Upper lobe of right lung (tissue), 1 donor: ENCODE data around the gene ADAMTS3. TPM values are rescaled to one million over a fixed set of nuclear protein-coding genes. Genes with fewer than 3 reads are reported as not detected.

Experiments
- ATAC-seq: fragments of 200-7000 bp; cut with Tn5 transposase; one replicate; pipeline ENCODE4 v1.9.1; 2020; ENCODE audit warnings: mild to moderate bottlenecking, moderate library complexity
- DNase-seq: peaks from one replicate; pipeline ENCODE4 v3.0.0-alpha.2; 2020
- H3K27ac ChIP-seq: fragments of 200-600 bp; one replicate; pipeline ENCODE4 v1.8.0; 2022
- H3K27me3 ChIP-seq: fragments of 200-600 bp; one replicate; pipeline ENCODE4 v1.8.0; 2022; ENCODE audit warnings: mild to moderate bottlenecking
- H3K36me3 ChIP-seq: fragments of 200-600 bp; one replicate; pipeline ENCODE4 v1.8.0; 2022
- H3K4me1 ChIP-seq: fragments of 200-600 bp; one replicate; pipeline ENCODE4 v1.8.0; 2022
- H3K4me3 ChIP-seq: fragments of 200-600 bp; one replicate; pipeline ENCODE4 v1.8.0; 2022; ENCODE audit warnings: mild to moderate bottlenecking
- H3K9me3 ChIP-seq: fragments of 200-600 bp; one replicate; pipeline ENCODE4 v1.8.0; 2022
- CTCF ChIP-seq: fragments of 200-600 bp; IDR thresholded peaks from one replicate; pipeline ENCODE4 v1.8.0; 2022; ENCODE audit warnings: antibody characterized with exemption
- intact Hi-C: fragments of 100-400 bp; cut with DNase I; formaldehyde crosslinking; loops from one replicate; pipeline ENCODE4 v1.11.0; 2022
- total RNA-seq: library from RNA; stranded (reverse); fragmentation: NEBNext Ultra II Directional; extraction: Animal tissue kit (Norgen Biotek cat#: 25700); gene quantifications from one replicate; pipeline ENCODE4 v1.2.1, GENCODE V29; 2021
- donor health status: DM: no; HTN: yes; CAD: no; lungs with severe emphysema.

Gene ADAMTS3
- total RNA-seq, 1 donor from 2014 or later = 3.6 TPM

GRCh38 chr4:72374159-72374558 lies 194.9 kb downstream of the ADAMTS3 start:
- no peak for TF ChIP-seq CTCF
- Histone ChIP-seq H3K36me3 (no peaks in the 10 kb centered on the region), H3K27ac (no peak overlapping the region), H3K4me3 (no peak overlapping the region), H3K4me1 (no peaks in the 10 kb centered on the region), H3K9me3 (no peaks in the 10 kb centered on the region), H3K27me3 (no peaks in the 10 kb centered on the region)
- no peak for ATAC-seq
- DNase-seq = no peak
- intact Hi-C loops = no loop called here

GRCh38 chr4:72366601-72367000 lies 202.4 kb downstream of the ADAMTS3 start:
- H3K4me1 ChIP-seq = no peaks in the 10 kb centered on the region
- intact Hi-C loops = no loop called here
- H3K27ac ChIP-seq = no peak overlapping the region
- TF ChIP-seq CTCF = no peak
- H3K4me3 ChIP-seq = no peak overlapping the region
- DNase-seq = no peak
- ATAC-seq = no peak
- H3K27me3 ChIP-seq = no peaks in the 10 kb centered on the region
- H3K9me3 ChIP-seq = no peaks in the 10 kb centered on the region
- H3K36me3 ChIP-seq = no peaks in the 10 kb centered on the region

- ATAC-seq = no peak
- no peak overlapping the region for H3K27ac ChIP-seq
- no peaks in the 10 kb centered on the region for H3K4me1 ChIP-seq
- no peak for TF ChIP-seq CTCF
- no peaks in the 10 kb centered on the region for H3K36me3 ChIP-seq
- no peak for DNase-seq
- H3K27me3 ChIP-seq = no peaks in the 10 kb centered on the region
- H3K9me3 ChIP-seq = no peaks in the 10 kb centered on the region
- intact Hi-C loops = no loop called here
- no peak overlapping the region for H3K4me3 ChIP-seq
Observed at GRCh38 chr4:72365981-72366380, 203.0 kb downstream of the ADAMTS3 start.

- H3K27ac ChIP-seq = no peak overlapping the region
- H3K4me3 ChIP-seq = no peak overlapping the region
- no peaks in the 10 kb centered on the region for H3K4me1 ChIP-seq
- TF ChIP-seq CTCF = no peak
- no peaks in the 10 kb centered on the region for H3K36me3 ChIP-seq
- H3K27me3 ChIP-seq = no peaks in the 10 kb centered on the region
- intact Hi-C loops = no loop called here
- no peaks in the 10 kb centered on the region for H3K9me3 ChIP-seq
- no peak for ATAC-seq
- DNase-seq = no peak
Observed at GRCh38 chr4:72365016-72365415, 204.0 kb downstream of the ADAMTS3 start.

GRCh38 chr4:72360075-72360474 lies 208.9 kb downstream of the ADAMTS3 start:
- no peak for TF ChIP-seq CTCF
- intact Hi-C loops = no loop called here
- DNase-seq = no peak
- H3K36me3 ChIP-seq = no peaks in the 10 kb centered on the region
- no peak overlapping the region for H3K4me3 ChIP-seq
- no peak overlapping the region for H3K27ac ChIP-seq
- no peak for ATAC-seq
- no peaks in the 10 kb centered on the region for H3K9me3 ChIP-seq
- no peaks in the 10 kb centered on the region for H3K27me3 ChIP-seq
- no peaks in the 10 kb centered on the region for H3K4me1 ChIP-seq

- ATAC-seq (no peak), DNase-seq (no peak)
- no peak overlapping the region for H3K27ac ChIP-seq
- H3K4me3 ChIP-seq = no peak overlapping the region
- intact Hi-C loops = no loop called here
- no peak for TF ChIP-seq CTCF
- H3K4me1 ChIP-seq = no peaks in the 10 kb centered on the region
- H3K27me3 ChIP-seq = no peaks in the 10 kb centered on the region
- H3K36me3 ChIP-seq = no peaks in the 10 kb centered on the region
- no peaks in the 10 kb centered on the region for H3K9me3 ChIP-seq
Observed at GRCh38 chr4:72358483-72358882, 210.5 kb downstream of the ADAMTS3 start.
